ENCODE data around the gene JAM3. TPM values are rescaled to one million over a fixed set of nuclear protein-coding genes. Genes with fewer than 3 reads are reported as not detected.
"Not testable (repeated sequence)": the region's sequence is repeated elsewhere in the genome, so short reads cannot be mapped to it uniquely, and the experiment has no call there.

Gene JAM3
- total RNA-seq, 1 experiment from 2014 or later, result 1.6 TPM

DNA sequence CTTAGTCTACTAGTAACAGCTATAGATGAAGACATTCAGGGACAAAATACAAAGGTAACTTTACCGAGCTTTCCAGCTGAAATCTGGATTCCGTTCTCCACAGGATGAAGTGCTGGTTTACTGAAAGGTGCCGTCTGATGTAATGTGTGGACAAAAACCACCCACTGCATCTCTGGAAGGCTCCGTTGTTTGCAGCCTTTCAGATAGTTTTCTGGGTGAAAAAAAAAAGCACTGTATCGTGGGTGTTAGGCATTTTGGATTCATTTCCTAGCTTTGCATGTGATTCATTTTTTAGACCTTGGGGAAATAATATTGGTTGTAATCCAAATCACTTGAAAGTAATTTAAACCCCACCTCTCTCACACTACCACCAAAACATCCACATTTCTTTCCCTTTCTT is 10.4 kb downstream of the JAM3 start:
- POLR2A ChIA-PET, result interaction anchor here (0.6 to 1.4 kb wide), 2 partner anchors 41 to 120 kb away, joined by 3 to 4 read pairs; no protein-coding TSS in a partner anchor
- CTCF ChIA-PET, result interaction anchor here (0.8 to 2.6 kb wide), 6 partner anchors 18 to 611 kb away, joined by 3 to 18 read pairs (median 3); no protein-coding TSS in a partner anchor

DNA sequence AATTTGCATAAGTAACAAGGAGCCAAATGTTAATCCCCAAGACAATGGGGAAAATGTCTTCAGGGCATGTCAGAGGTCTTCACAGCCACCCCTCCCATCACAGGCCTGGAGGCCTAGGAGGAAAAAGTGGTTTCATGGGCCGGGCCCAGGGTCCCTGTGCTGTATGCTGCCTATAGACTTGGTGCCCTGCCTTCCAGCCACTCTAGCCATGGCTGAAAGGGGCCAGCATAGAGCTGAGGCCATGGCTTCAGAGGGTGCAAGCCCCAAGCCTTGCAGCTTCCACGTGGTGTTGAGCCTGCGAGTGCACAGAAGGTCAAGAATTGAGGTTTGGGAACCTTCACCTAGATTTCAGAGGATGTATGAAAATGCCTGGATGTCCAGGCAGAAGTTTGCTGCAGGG is 12.4 kb downstream of the JAM3 start:
- H3K36me3 Mint-ChIP-seq (ENCODE audit: insufficient read depth, unreplicated experiment); BruUV-seq (replicated peaks): not testable (repeated sequence)
- CTCF ChIA-PET, result interaction anchor here (0.6 to 4.9 kb wide), 6 partner anchors 12 to 59 kb away, joined by 3 to 29 read pairs (median 4); no protein-coding TSS in a partner anchor

More for the DNA sequence above, 10.4 kb downstream of the JAM3 start:
- Mint-ChIP-seq H3K4me3 (ENCODE audit: unreplicated experiment) (no peak overlapping the region), H3K36me3 (ENCODE audit: insufficient read depth, unreplicated experiment) (no peaks in the 10 kb centered on the region), H3K4me1 (ENCODE audit: insufficient read depth, unreplicated experiment) (no peaks in the 10 kb centered on the region), H3K27me3 (ENCODE audit: insufficient read depth, unreplicated experiment) (peaks cover 27% of the 10 kb centered on the region), H3K27ac (ENCODE audit: low read depth, unreplicated experiment) (no peak overlapping the region), H3K9me3 (ENCODE audit: unreplicated experiment) (peaks cover 10% of the 10 kb centered on the region)
- no TSS peak for BruUV-seq (replicated peaks)
- intact Hi-C loops (cut with micrococcal nuclease), result no loop called here
- TF ChIP-seq, protein P1, sequence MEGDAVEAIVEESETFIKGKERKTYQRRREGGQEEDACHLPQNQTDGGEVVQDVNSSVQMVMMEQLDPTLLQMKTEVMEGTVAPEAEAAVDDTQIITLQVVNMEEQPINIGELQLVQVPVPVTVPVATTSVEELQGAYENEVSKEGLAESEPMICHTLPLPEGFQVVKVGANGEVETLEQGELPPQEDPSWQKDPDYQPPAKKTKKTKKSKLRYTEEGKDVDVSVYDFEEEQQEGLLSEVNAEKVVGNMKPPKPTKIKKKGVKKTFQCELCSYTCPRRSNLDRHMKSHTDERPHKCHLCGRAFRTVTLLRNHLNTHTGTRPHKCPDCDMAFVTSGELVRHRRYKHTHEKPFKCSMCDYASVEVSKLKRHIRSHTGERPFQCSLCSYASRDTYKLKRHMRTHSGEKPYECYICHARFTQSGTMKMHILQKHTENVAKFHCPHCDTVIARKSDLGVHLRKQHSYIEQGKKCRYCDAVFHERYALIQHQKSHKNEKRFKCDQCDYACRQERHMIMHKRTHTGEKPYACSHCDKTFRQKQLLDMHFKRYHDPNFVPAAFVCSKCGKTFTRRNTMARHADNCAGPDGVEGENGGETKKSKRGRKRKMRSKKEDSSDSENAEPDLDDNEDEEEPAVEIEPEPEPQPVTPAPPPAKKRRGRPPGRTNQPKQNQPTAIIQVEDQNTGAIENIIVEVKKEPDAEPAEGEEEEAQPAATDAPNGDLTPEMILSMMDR (IDR thresholded peaks at IDR 0.05; ENCODE audit: unreplicated experiment), result no peak
- DNase-seq (ENCODE audit: unreplicated experiment), result no peak

DNA sequence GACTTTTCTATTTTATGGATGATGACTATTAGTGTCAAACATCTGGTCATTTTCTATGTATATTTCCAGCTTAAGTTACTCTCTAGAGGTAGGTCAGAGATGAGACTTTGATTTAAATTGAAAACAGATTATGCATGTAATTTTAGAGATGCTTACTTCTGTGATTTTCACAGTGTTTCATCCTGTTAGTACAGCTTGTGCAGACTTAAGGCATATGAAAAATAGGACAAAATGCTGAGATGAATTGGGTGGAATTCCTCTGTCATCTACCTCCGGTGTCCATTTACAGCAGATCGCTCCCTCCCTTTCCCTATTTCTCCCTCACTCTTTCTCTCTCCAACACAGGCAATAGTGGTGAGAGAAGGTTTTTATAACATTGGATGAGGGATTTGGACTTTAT is 14.1 kb downstream of the JAM3 start:
- BruUV-seq (replicated peaks), result no TSS peak
- POLR2A ChIA-PET, result no interaction called here
- no peak overlapping the region for H3K4me3 Mint-ChIP-seq (ENCODE audit: unreplicated experiment)
- no peaks in the 10 kb centered on the region for H3K4me1 Mint-ChIP-seq (ENCODE audit: insufficient read depth, unreplicated experiment)
- intact Hi-C loops (cut with micrococcal nuclease), result no loop called here
- peaks cover 10% of the 10 kb centered on the region for H3K9me3 Mint-ChIP-seq (ENCODE audit: unreplicated experiment)
- no peak for DNase-seq (ENCODE audit: unreplicated experiment)
- TF ChIP-seq, protein P1 (IDR thresholded peaks at IDR 0.05; ENCODE audit: unreplicated experiment), result no peak
- CTCF ChIA-PET, result interaction anchor here (0.6 to 4.9 kb wide), 6 partner anchors 16 to 246 kb away, joined by 3 to 29 read pairs (median 4); no protein-coding TSS in a partner anchor
- H3K27me3 Mint-ChIP-seq (ENCODE audit: insufficient read depth, unreplicated experiment), result peaks cover 13% of the 10 kb centered on the region
- H3K36me3 Mint-ChIP-seq (ENCODE audit: insufficient read depth, unreplicated experiment), result no peaks in the 10 kb centered on the region
- no peak overlapping the region for H3K27ac Mint-ChIP-seq (ENCODE audit: low read depth, unreplicated experiment)

More for the DNA sequence above, 12.4 kb downstream of the JAM3 start:
- peaks cover 13% of the 10 kb centered on the region for H3K27me3 Mint-ChIP-seq (ENCODE audit: insufficient read depth, unreplicated experiment)
- H3K27ac Mint-ChIP-seq (ENCODE audit: low read depth, unreplicated experiment); DNase-seq (ENCODE audit: unreplicated experiment); H3K4me3 Mint-ChIP-seq (ENCODE audit: unreplicated experiment); H3K4me1 Mint-ChIP-seq (ENCODE audit: insufficient read depth, unreplicated experiment); H3K9me3 Mint-ChIP-seq (ENCODE audit: unreplicated experiment); intact Hi-C loops (cut with micrococcal nuclease): not testable (repeated sequence)
- POLR2A ChIA-PET, result interaction anchor here (0.7 kb wide), 1 partner anchor 635 kb away, joined by 3 read pairs; no protein-coding TSS in a partner anchor

DNA sequence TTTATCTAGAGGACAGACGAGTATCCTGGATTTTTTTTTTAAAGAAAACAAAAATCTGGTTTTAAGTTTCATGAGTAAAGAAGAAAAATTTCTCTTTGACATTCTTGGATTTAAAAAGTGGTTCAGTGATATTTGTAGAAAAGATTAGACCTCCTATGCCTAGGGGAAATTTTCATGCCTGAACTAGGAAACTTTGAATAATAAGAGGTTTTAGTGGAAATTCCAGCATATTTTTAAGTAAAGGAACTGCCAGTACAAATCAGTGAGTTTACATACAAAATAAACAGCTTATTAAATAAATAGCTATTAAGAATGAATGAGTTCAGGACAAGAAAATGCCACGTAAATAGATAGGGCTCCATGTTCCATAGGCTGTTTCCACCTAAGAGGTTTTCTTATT is 17.5 kb downstream of the JAM3 start:
- ChIA-PET POLR2A (interaction anchor here (0.6 to 1.4 kb wide), 3 partner anchors 19 to 985 kb away, joined by 3 to 4 read pairs (median 4); no protein-coding TSS in a partner anchor), CTCF (interaction anchor here (0.6 to 3.1 kb wide), 5 partner anchors 11 to 335 kb away, joined by 3 to 18 read pairs (median 4); no protein-coding TSS in a partner anchor)
- TF ChIP-seq, protein P1 (IDR thresholded peaks at IDR 0.05; ENCODE audit: unreplicated experiment), result no peak

DNA sequence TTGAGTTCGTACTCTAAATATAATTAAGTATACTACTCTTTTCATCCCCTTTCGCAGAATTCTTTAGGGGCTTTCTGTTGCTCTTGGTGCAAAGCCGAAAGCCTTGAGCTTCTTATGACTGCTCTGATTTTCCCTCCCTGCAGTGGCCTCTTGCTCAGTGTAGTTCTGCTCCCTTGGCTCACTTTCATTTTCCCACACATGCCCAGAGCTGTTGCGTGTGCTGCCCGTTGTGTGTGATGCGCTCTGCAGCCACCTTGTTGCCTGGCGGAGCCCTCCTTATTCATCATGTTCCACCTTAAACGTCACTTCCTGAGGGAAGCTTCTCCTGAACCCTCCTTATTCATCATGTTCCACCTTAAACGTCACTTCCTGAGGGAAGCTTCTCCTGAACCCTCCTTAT is 23.1 kb downstream of the JAM3 start:
- CTCF ChIA-PET, result interaction anchor here (0.5 to 3.8 kb wide), 7 partner anchors 16 to 683 kb away, joined by 3 to 17 read pairs (median 4); no protein-coding TSS in a partner anchor
- intact Hi-C loops (cut with micrococcal nuclease); DNase-seq (ENCODE audit: unreplicated experiment); H3K27ac Mint-ChIP-seq (ENCODE audit: low read depth, unreplicated experiment); H3K27me3 Mint-ChIP-seq (ENCODE audit: insufficient read depth, unreplicated experiment); BruUV-seq (replicated peaks); H3K4me3 Mint-ChIP-seq (ENCODE audit: unreplicated experiment); H3K36me3 Mint-ChIP-seq (ENCODE audit: insufficient read depth, unreplicated experiment): not testable (repeated sequence)
- POLR2A ChIA-PET, result interaction anchor here (0.6 kb wide), 2 partner anchors 10 to 29 kb away, joined by 3 to 4 read pairs; no protein-coding TSS in a partner anchor
- Mint-ChIP-seq H3K9me3 (ENCODE audit: unreplicated experiment) (peaks cover 12% of the 10 kb centered on the region), H3K4me1 (ENCODE audit: insufficient read depth, unreplicated experiment) (peaks cover 15% of the 10 kb centered on the region)

More for the DNA sequence above, 17.5 kb downstream of the JAM3 start:
- no peaks in the 10 kb centered on the region for H3K9me3 Mint-ChIP-seq (ENCODE audit: unreplicated experiment)
- no peaks in the 10 kb centered on the region for H3K4me1 Mint-ChIP-seq (ENCODE audit: insufficient read depth, unreplicated experiment)
- H3K27ac Mint-ChIP-seq (ENCODE audit: low read depth, unreplicated experiment), result no peak overlapping the region
- no peaks in the 10 kb centered on the region for H3K27me3 Mint-ChIP-seq (ENCODE audit: insufficient read depth, unreplicated experiment)
- no TSS peak for BruUV-seq (replicated peaks)
- DNase-seq (ENCODE audit: unreplicated experiment), result no peak
- intact Hi-C loops (cut with micrococcal nuclease), result no loop called here
- H3K4me3 Mint-ChIP-seq (ENCODE audit: unreplicated experiment), result no peak overlapping the region
- H3K36me3 Mint-ChIP-seq (ENCODE audit: insufficient read depth, unreplicated experiment), result no peaks in the 10 kb centered on the region

Data from MCF 10A (cell line).